Kidney epithelial cell (primary cell): ENCODE measurements around the gene KCNJ4. TPM values are rescaled to one million over a fixed set of nuclear protein-coding genes. Genes with fewer than 3 reads are reported as not detected.
"Not testable (repeated sequence)": the region's sequence is repeated elsewhere in the genome, so short reads cannot be mapped to it uniquely, and the experiment has no call there.

Experiments used
- DNase-seq: peaks from one replicate; pipeline ENCODE4 v3.0.0-alpha.2; 2010; ENCODE audit warnings: low read depth
- H3K27me3 ChIP-seq: 2 replicates; pipeline ENCODE4 v1.6.0; 2011; ENCODE audit warnings: low read length; ENCODE audit not compliant: control insufficient read depth, insufficient read depth
- H3K36me3 ChIP-seq: 2 replicates; pipeline ENCODE4 v1.5.1; 2011; ENCODE audit warnings: low read length; ENCODE audit not compliant: control insufficient read depth, insufficient read depth
- H3K4me3 ChIP-seq: 2 replicates; pipeline ENCODE4 v1.5.1; 2011; ENCODE audit warnings: low read depth, mild to moderate bottlenecking, control low read depth, low read length
- total RNA-seq: library from RNA; depleted of rRNA; stranded (reverse); fragments of >200 nt; gene quantifications from 2 replicates; pipeline ENCODE4 v1.2.3, GENCODE V29; 2015
- TF ChIP-seq, protein P1 (sequence below): IDR thresholded peaks from 2 replicates; pipeline ENCODE4 v1.5.1; 2011; ENCODE audit warnings: mild to moderate bottlenecking, moderate library complexity, low read length, control low read depth, inconsistent platforms; ENCODE audit not compliant: insufficient read depth, poor library complexity, severe bottlenecking

The KCNJ4 gene
- total RNA-seq, 1 donor from 2014 or later, result not detected

DNA sequence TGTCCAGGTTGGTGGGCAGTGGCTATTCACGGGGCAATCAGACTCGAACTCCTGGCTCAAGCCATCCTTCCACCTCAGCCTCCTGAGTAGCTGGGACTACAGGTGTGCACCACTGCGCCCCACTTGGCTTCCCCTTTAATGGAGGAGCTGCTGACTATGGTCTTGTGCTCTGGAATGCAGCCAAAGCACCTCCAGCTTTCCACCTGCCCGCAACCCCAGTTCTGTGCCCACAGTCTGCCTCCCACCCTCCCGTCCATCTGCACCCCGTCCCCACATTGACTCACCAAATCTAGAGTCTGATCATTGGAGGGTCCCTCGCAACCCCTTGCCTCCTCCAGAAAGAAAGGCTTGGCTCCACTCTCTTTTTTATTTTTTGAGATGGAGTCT, 41.0 kb downstream of the KCNJ4 start:
- H3K36me3 ChIP-seq, result no peaks in the 10 kb centered on the region
- no peak for DNase-seq
- no peak overlapping the region for H3K4me3 ChIP-seq
- peaks cover 8% of the 10 kb centered on the region for H3K27me3 ChIP-seq
- TF ChIP-seq, protein P1, sequence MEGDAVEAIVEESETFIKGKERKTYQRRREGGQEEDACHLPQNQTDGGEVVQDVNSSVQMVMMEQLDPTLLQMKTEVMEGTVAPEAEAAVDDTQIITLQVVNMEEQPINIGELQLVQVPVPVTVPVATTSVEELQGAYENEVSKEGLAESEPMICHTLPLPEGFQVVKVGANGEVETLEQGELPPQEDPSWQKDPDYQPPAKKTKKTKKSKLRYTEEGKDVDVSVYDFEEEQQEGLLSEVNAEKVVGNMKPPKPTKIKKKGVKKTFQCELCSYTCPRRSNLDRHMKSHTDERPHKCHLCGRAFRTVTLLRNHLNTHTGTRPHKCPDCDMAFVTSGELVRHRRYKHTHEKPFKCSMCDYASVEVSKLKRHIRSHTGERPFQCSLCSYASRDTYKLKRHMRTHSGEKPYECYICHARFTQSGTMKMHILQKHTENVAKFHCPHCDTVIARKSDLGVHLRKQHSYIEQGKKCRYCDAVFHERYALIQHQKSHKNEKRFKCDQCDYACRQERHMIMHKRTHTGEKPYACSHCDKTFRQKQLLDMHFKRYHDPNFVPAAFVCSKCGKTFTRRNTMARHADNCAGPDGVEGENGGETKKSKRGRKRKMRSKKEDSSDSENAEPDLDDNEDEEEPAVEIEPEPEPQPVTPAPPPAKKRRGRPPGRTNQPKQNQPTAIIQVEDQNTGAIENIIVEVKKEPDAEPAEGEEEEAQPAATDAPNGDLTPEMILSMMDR, result no peak

DNA sequence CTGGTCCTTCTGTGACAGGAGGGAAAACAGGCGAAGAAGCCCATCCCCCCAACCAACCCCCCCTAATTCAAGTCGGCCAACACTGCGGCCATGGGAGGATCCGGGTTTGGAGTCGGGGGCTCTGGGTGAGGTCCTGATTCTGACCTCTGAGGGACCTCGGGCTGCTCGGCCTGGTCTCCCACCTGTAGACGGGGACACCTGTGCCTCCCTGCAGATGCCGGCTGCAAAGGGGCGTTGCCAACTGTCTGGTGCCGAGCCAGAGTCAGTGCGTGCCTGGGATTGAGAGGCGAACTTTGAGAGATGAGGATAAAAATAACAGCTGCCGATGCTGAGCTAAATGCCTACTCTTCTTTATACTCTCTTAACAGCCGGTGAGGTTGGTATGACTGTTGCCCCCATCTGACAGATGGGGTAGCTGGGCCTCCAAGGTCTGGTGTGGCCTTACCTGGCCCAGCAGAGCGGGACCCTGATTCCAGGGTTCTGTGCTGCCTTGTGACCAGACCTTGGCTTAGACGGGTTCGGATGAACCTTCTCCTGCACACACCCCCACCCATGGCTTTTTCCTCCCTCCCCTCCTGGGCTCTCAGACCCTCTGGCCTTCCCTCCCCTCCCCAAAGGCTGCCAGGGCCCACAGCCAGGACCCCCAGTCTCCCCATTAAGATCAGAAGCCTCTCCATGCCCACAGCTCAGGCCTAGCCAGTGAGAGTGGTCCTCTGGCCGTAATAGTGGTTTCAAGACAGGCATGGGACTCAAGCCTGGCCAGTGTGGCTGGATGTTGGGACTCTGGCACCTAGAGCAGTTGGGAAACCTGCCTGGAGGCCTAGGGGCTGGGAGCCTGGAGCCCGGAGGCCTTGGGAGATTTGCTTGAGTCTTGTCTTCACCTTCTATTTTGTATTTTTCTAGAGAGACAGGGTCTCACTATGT, 41.7 kb downstream of the KCNJ4 start:
- peaks cover 8% of the 10 kb centered on the region for H3K27me3 ChIP-seq
- TF ChIP-seq, protein P1, result no peak
- no peak for DNase-seq
- H3K36me3 ChIP-seq, result no peaks in the 10 kb centered on the region
- H3K4me3 ChIP-seq, result no peak overlapping the region

DNA sequence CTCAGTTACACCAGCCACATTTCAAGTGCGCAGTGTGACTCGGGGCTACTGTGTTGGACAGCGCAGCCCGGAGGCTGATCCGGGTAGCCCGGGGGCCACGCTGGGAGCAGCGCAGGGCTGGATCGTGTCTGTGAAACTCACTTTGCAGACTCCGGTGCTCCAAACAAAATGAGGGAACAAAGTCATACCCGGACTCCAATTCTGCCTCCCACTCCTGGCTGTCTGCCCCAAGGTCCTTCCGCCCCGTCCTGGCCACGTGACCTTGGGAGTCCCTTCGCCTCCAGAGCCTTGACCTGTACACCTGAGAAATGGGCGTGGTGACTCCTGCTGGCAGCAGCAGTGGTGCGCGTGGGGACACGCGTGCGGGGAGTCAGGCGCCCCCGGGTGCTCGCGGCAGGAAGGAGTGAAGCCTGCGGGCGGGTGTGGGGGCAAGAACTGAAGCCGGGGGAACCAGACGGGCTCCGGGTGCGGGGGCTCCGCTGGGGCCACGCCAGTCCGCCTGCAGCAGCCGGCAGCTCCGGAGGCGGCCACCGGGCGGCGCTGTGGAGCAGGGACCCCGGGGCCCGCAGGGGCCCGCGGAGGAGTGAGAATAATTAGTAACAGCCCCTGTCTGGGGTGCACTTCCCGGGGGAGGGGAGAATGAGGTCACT, 42.4 kb downstream of the KCNJ4 start:
- H3K27me3 ChIP-seq, result peaks cover 8% of the 10 kb centered on the region
- DNase-seq, result no peak
- no peaks in the 10 kb centered on the region for H3K36me3 ChIP-seq
- H3K4me3 ChIP-seq, result no peak overlapping the region
- TF ChIP-seq, protein P1, result peak; percentile 46

DNA sequence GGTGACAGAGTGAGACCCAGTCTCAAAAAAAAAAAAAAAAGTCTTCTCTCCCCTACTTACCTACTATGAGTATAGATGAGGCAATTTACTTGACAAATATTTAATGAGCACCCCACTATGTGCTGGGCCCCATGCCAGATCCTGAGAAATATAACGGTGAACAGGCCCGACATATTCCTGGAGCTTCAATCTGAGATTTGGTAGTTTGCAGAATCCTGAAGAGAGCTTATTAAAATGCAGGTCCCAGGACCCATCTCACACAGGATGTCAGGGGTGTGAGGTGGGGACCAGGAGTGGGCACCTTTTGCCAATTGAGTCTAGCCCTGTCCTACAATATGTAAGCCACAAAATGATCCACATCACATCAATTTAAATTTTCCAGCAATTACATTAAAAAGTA, 44.0 kb downstream of the KCNJ4 start:
- no peaks in the 10 kb centered on the region for H3K36me3 ChIP-seq
- TF ChIP-seq, protein P1, result no peak
- DNase-seq, result no peak
- H3K27me3 ChIP-seq, result peaks cover 8% of the 10 kb centered on the region
- no peak overlapping the region for H3K4me3 ChIP-seq

DNA sequence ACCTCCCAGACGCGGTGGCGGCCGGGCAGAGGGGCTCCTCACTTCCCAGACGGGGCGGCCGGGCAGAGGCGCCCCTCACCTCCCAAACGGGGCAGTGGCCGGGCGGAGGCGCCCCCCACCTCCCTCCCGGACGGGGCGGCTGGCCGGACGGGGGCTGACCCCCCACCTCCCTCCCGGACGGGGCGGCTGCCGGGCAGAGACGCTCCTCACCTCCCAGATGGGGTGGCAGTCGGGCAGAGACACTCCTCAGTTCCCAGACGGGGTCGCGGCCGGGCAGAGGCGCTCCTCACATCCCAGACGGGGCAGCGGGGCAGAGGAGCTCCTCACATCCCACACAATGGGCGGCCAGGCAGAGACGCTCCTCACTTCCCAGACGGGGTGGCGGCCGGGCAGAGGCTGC, 45.1 kb downstream of the KCNJ4 start:
- not testable (repeated sequence) for H3K4me3 ChIP-seq, H3K27me3 ChIP-seq, DNase-seq, H3K36me3 ChIP-seq

DNA sequence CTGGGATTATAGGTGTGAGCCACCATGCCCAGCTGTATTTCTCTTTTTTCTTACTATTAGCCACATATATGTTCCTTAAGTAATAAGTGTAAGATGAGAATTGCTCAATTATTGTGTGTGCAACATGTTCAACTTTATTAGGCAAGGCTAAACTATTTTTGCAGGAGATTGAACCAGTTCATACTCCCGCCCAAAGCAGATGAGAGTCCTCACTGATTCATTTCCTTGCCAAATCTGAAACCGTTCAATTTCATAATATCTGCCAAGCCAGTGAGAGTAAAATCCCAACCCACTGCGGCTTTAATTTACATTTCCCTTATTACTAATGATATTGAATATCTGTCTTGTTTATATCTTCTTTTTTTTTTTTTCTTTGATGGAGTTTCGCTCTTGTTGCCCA, 48.4 kb downstream of the KCNJ4 start:
- no peak overlapping the region for H3K4me3 ChIP-seq
- DNase-seq, result no peak
- no peaks in the 10 kb centered on the region for H3K27me3 ChIP-seq
- TF ChIP-seq, protein P1, result no peak
- H3K36me3 ChIP-seq, result no peaks in the 10 kb centered on the region
